GM21528 (cell line): ENCODE data around the gene PLD5.

Experiments
- ATAC-seq: cut with Tn5 transposase; IDR thresholded peaks from one replicate; pipeline ENCODE4 v1.9.1; 2021; ENCODE audit warnings: mild to moderate bottlenecking, moderate library complexity; ENCODE audit not compliant: unreplicated experiment, low FRiP score

The PLD5 gene

GRCh38 chr1:242524571-242525359, at the start of gene PLD5:
Gene PLD5, minus strand, starts transcription at chr1:242524697.
- no peak for ATAC-seq

DNA sequence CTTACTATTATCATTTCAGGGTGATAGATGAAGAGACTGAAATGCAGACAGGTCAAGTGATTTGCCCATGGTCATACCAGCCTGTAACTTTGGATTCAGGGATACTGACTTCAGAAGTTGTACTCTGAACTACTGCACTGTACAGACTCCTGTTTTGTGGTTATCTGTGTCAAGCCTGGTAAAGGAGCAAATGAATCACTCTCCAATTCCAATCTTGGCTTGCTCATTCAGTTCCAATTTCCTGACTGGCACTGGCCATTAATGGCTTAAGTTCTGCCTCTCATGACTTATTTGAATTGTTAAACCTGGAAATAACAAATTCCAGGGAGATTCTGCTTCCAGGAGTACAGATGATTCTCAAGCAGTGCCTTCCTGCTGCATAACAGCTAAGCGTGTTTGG, 45.4 kb upstream of the PLD5 start:
- ATAC-seq: no peak

- ATAC-seq: no peak
These were observed 44.2 kb upstream of the PLD5 start for GRCh38 chr1:242568666-242569065.

DNA sequence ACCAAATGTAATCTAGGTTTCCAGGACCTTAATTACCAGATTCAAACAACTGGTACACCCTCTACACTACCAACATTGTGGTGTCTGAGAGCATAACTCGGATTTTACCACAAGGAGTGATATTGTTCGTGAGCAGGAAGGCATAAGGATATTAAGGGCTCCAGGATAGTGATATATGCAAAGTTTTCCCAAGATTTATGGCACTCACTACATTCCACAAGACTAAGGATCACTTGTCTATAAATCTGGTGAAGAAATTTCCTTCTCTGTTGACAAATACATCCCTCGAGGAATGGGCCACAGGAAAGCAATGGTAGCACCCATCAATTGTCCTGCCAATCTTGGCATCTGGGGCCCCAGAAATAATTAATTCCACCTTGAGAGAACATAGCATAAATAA, 43.1 kb upstream of the PLD5 start:
- no peak for ATAC-seq

DNA sequence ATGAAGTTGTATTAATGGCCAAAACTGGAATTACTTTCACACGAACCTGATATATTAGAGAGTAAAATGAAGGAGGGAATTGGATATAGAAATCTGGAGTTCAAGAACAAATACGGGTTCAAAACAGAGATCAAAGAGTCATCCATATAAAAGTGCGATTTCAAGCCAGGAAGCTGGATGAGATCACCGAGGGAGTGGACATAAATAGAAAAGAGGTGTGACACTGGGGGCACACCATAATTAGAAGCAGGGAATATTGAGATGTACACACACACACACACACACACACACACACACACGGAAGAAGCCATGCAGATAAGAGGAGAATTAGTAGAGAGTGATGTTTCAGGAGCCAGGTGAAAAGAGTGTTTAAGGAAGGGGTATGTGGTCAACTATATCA, 32.3 kb upstream of the PLD5 start:
- no peak for ATAC-seq

GRCh38 chr1:242556276-242556675, 31.8 kb upstream of the PLD5 start:
- ATAC-seq: no peak

GRCh38 chr1:242554577-242554976, 30.1 kb upstream of the PLD5 start:
- no peak for ATAC-seq

GRCh38 chr1:242546849-242547729, 22.6 kb upstream of the PLD5 start:
- no peak for ATAC-seq

DNA sequence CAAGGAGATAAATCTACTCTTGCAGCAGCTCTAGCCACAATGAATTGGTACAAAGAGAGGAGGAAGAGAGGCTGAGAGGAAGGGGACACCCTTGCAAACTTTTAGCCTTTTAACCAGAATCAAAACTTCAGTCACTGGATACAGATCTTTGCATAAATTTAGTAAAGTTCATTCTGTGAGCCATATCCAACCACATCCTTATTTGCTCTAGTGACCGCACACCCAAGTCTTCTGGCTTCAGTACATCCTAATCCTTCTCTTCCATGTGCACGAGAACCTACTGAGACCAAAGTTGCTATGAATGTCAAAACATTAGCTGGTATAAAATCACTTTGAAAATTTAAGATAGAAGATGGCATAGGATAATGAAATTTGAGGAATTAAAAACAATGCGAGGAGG, 21.9 kb upstream of the PLD5 start:
- ATAC-seq: no peak

GRCh38 chr1:242544071-242544470, 19.6 kb upstream of the PLD5 start:
- ATAC-seq: no peak

DNA sequence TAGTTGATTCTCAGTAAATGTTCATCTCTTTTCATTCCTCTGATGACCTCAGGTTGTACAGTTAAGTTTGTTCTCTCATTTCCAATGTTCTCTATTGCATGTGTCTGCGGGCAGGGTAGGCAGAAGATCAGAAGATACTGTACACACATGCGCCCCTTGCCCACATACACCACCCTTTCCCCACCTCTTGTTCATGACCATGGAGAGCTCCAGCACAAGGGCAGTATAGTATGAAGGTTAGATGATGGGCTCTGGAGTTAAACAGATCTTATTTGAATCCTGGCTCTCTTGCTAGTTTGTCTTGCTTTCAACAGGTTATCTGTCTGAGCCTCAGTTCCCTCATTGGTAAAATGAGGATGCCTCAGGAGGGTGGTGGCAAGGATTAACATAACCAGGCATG, 17.8 kb upstream of the PLD5 start:
- no peak for ATAC-seq

DNA sequence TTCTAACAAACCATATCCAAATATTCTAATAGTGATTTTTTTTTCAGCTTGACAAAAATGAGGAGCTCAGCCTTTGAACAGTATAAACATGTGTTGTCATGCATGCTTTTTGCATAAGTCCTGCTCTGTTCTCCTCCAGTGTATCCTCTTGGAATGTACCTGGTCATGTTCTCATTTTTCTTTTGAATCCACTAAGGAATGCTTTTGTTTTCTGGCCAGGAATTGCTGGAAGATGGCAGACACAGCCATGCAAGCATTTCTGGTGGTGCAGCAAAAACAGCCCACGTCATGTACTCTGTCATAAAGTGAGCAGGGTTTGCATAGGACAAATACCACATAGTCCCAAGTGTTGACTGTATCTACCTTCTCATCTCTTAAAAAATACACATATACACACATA, 11.5 kb upstream of the PLD5 start:
- ATAC-seq: no peak

DNA sequence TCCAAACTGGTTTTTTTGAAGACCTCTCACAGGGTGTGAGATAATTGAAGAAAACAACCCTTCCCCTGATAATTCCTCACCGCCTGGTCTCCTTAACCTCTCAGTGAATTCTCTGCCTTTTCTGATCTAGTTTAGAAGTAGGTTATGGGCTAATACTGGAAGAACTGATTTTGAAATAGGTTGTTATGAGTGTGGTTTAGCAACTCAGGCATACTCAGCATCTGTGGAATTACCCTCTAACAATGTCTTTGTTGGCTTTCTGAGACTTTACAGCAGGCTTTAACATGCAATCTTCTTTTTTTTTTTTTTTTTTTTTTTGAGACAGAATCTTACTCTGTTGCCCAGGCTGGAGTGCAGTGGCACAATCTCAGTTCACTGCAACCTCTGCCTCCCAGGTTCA, 10.3 kb upstream of the PLD5 start:
- no peak for ATAC-seq

GRCh38 chr1:242530761-242531160, 6.3 kb upstream of the PLD5 start:
- ATAC-seq: no peak

GRCh38 chr1:242525769-242526168, 1.3 kb upstream of the PLD5 start:
- ATAC-seq: no peak

DNA sequence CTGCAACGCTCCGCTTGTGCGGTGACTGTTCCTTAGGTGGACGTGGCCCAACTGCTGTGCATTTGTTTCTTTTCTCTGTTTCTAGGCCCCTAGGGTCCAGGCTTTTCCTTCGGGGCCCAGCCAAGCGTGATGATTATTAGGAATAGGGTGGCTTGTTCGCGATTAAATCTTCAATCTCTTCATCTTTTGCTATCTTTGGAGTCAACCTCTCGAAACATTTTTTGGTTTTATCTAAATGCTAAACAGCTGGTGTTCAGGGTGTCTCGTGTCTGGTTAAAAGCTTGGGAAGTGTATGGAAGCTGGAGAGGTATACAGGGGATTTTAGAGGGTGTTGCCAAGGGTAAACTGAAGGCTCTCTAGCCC, 844 bp upstream of the PLD5 start:
- no peak for ATAC-seq

DNA sequence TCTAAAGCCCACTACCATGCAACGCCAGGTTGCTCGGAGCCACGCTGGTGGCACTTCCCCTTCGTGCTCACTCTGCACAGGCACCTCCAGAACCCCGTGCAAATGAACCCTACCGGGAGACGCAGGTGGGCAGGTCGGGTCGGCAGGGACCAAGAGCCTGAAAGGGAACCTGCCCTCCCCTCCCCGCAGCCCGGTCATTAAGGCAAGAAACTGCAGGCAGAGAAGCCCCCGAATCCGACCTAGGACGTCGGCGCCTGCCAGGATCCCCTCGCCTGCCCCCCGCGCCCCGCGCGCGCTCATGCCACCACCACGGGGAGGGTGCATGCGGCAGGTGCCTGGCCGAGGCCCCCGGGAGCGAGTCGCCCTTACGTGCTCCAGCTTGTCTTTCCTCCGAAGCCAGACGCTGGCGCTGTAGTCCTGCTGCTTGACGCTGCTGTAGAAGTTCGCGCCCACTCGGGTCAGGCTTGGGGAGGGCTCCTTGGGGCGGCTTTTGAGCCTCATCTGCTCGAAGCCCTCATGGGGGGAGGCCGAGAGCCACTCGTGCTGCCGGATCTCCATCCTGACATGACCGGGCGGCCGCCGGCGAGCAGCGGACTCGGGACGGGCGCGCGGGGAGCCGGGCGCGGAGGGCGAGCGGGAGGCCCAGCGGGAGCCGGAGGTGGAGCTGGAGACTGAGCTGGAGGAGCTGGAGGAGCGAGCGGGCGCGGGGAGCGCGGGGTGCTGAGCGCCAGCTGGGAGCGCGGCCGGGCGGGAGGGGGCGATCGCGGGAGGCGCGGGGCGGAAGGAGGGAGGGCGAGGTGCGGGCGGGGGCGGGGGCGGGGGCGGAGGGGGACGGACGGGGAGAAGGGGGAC, 552 bp downstream of the PLD5 start:
- no peak for ATAC-seq

GRCh38 chr1:242522996-242523718, 1.3 kb downstream of the PLD5 start:
- no peak for ATAC-seq

- no peak for ATAC-seq
These were observed 2.1 kb downstream of the PLD5 start for GRCh38 chr1:242522304-242522945.

GRCh38 chr1:242515555-242515954, 8.9 kb downstream of the PLD5 start:
- no peak for ATAC-seq
